Measurements from ENCODE around the gene GPRIN2.

- TF ChIP-seq CTCF (IDR thresholded peaks at IDR 0.05; ENCODE audit: low read depth, low read length, poor library complexity, severe bottlenecking) (no peak), EZH2phosphoT487 (IDR thresholded peaks at IDR 0.05; ENCODE audit: borderline replicate concordance, low read length) (no peak)
Measured at GRCh38 chr10:46557319-46558121, 1.1 kb upstream of the GPRIN2 start.

Data from DOHH2 (cell line).